Mucosa of descending colon (tissue), 3 donors: ENCODE measurements around the gene CTNND2. TPM values are rescaled to one million over a fixed set of nuclear protein-coding genes. Genes with fewer than 3 reads are reported as not detected.

Source experiments
- ATAC-seq: fragments of 200-7000 bp; cut with Tn5 transposase; one replicate; pipeline ENCODE4 v1.9.1; 2020; ENCODE audit warnings: mild to moderate bottlenecking, moderate library complexity
- DNase-seq, 3 donors: peaks; one replicate each; pipeline ENCODE4 v3.0.0-alpha.2; 2020
- H3K36me3 ChIP-seq: fragments of 200-600 bp; one replicate; pipeline ENCODE4 v1.8.0; 2021; ENCODE audit warnings: low read depth, mild to moderate bottlenecking
- H3K4me1 ChIP-seq: fragments of 200-600 bp; one replicate; pipeline ENCODE4 v1.8.0; 2021; ENCODE audit warnings: low read depth, mild to moderate bottlenecking
- H3K4me3 ChIP-seq: fragments of 200-600 bp; one replicate; pipeline ENCODE4 v1.8.0; 2021; ENCODE audit warnings: mild to moderate bottlenecking
- H3K9me3 ChIP-seq: fragments of 200-600 bp; one replicate; pipeline ENCODE4 v1.8.0; 2021; ENCODE audit warnings: mild to moderate bottlenecking
- intact Hi-C, 2 donors: fragments of 100-400 bp; cut with DNase I in 1 of 2; cut with micrococcal nuclease in 1 of 2; formaldehyde crosslinking; loops; one replicate each; pipeline versions ENCODE4 v1.11.0 to v1.11.1; 2022; cut with DNase I, micrococcal nuclease
- total RNA-seq, 3 donors: library from RNA; stranded (reverse); fragmentation: NEBNext Ultra II Directional in 2 of 3; extraction: Animal tissue kit (Norgen Biotek cat#: 25700) in 2 of 3; gene quantifications; one replicate each; pipeline versions ENCODE4 v1.2.1 to v1.2.4, GENCODE V29; 2021 to 2023
- TF ChIP-seq, protein P1 (sequence below): fragments of 200-600 bp; IDR thresholded peaks from one replicate; pipeline ENCODE4 v1.8.0; 2022; ENCODE audit warnings: antibody characterized with exemption, mild to moderate bottlenecking
- donor health status: DM: no; HTN: no; CAD: no; lungs with moderate emphysema.
- donor health status: DM: no; HTN: no; CAD: no.
- donor health status: DM: no; HTN: yes; CAD: no.

Gene CTNND2
- total RNA-seq, 3 donors from 2014 or later, result 0.70 to 3.4 (median 0.81) TPM

GRCh38 chr5:11476866-11477265 lies 427.4 kb downstream of the CTNND2 start:
- TF ChIP-seq, protein P1, sequence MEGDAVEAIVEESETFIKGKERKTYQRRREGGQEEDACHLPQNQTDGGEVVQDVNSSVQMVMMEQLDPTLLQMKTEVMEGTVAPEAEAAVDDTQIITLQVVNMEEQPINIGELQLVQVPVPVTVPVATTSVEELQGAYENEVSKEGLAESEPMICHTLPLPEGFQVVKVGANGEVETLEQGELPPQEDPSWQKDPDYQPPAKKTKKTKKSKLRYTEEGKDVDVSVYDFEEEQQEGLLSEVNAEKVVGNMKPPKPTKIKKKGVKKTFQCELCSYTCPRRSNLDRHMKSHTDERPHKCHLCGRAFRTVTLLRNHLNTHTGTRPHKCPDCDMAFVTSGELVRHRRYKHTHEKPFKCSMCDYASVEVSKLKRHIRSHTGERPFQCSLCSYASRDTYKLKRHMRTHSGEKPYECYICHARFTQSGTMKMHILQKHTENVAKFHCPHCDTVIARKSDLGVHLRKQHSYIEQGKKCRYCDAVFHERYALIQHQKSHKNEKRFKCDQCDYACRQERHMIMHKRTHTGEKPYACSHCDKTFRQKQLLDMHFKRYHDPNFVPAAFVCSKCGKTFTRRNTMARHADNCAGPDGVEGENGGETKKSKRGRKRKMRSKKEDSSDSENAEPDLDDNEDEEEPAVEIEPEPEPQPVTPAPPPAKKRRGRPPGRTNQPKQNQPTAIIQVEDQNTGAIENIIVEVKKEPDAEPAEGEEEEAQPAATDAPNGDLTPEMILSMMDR, result no peak
- intact Hi-C loops, result no loop called here
- Histone ChIP-seq H3K9me3 (no peaks in the 10 kb centered on the region), H3K4me3 (no peak overlapping the region), H3K4me1 (no peaks in the 10 kb centered on the region), H3K36me3 (no peaks in the 10 kb centered on the region)
- ATAC-seq, result no peak
- DNase-seq, result no peak

- Histone ChIP-seq H3K9me3 (no peaks in the 10 kb centered on the region), H3K4me3 (no peak overlapping the region), H3K4me1 (no peaks in the 10 kb centered on the region), H3K36me3 (no peaks in the 10 kb centered on the region)
- DNase-seq (no peak), ATAC-seq (no peak)
- intact Hi-C loops, result no loop called here
- TF ChIP-seq, protein P1, result no peak
Observed at GRCh38 chr5:11468334-11469039, 435.8 kb downstream of the CTNND2 start.

DNA sequence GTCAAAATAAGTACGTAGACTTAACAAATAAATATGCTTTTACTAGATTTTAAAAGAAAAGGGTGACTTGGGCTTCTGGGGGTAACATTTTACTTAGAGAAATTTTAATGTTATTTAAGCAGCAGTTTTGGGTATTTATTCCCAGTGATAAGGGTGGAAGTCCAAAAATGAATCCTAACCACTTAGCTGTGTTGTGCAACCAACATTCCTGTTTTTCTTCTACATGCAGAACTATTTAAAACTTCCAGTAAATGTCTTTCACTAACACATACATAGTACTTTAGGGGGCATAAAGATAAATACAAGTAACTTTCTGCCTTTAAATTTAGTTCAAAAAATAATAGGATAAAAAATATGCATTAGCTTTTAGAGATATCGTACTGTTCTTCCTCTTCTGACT lies 436.7 kb downstream of the CTNND2 start:
- intact Hi-C loops, result no loop called here
- DNase-seq, result no peak
- ATAC-seq, result no peak
- no peaks in the 10 kb centered on the region for H3K9me3 ChIP-seq
- H3K4me1 ChIP-seq, result no peaks in the 10 kb centered on the region
- H3K4me3 ChIP-seq, result no peak overlapping the region
- TF ChIP-seq, protein P1, result no peak
- H3K36me3 ChIP-seq, result no peaks in the 10 kb centered on the region

GRCh38 chr5:11459716-11460115 lies 444.5 kb downstream of the CTNND2 start:
- Histone ChIP-seq H3K4me1 (no peaks in the 10 kb centered on the region), H3K9me3 (no peaks in the 10 kb centered on the region), H3K4me3 (no peak overlapping the region), H3K36me3 (no peaks in the 10 kb centered on the region)
- intact Hi-C loops, result no loop called here
- TF ChIP-seq, protein P1, result no peak
- DNase-seq (no peak), ATAC-seq (no peak)

DNA sequence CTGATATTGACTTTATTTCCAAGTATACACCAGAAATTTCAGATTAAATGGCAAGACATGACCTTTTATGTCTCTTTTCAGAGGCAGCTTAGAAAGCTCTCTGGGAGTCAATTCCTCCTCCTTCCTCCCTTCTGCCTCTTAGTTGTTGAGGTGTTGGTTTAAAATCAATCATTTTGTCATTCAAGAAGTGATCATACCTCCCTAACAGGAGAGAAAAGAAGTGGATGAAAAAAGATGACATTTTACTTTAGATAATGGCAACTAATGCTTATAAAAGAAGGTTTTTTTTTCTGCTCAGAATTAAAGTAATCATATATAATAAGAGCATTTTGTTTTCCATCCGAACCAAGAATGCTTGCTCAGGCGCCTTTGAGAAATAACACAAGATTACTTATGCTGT lies 448.7 kb downstream of the CTNND2 start:
- intact Hi-C loops, result no loop called here
- H3K4me1 ChIP-seq, result no peaks in the 10 kb centered on the region
- no peak for ATAC-seq
- H3K4me3 ChIP-seq, result no peak overlapping the region
- no peaks in the 10 kb centered on the region for H3K36me3 ChIP-seq
- H3K9me3 ChIP-seq, result no peaks in the 10 kb centered on the region
- DNase-seq, result no peak
- TF ChIP-seq, protein P1, result no peak

- Histone ChIP-seq H3K4me3 (no peak overlapping the region), H3K4me1 (no peaks in the 10 kb centered on the region), H3K36me3 (no peaks in the 10 kb centered on the region), H3K9me3 (no peaks in the 10 kb centered on the region)
- no peak for DNase-seq
- TF ChIP-seq, protein P1, result no peak
- intact Hi-C loops, result no loop called here
- ATAC-seq, result no peak
Observed at GRCh38 chr5:11452852-11453251, 451.4 kb downstream of the CTNND2 start.
